Prostate gland (tissue), 2 donors: ENCODE results near the gene VKORC1. TPM values are rescaled to one million over a fixed set of nuclear protein-coding genes. Genes with fewer than 3 reads are reported as not detected.
"Not testable (repeated sequence)": the region's sequence is repeated elsewhere in the genome, so short reads cannot be mapped to it uniquely, and the experiment has no call there.

Experiments
- DNase-seq: peaks from one replicate; pipeline ENCODE4 v3.0.0-alpha.2; 2019; ENCODE audit warnings: low spot score
- H3K27ac ChIP-seq, 2 donors: fragments of 200-600 bp; sonication (generic); 2 replicates each; pipeline ENCODE4 v1.5.1; 2017 to 2019
- H3K27me3 ChIP-seq: fragments of 200-600 bp; sonication (generic); replicated peaks from 2 replicates; pipeline ENCODE4 v1.5.1; 2019; ENCODE audit not compliant: insufficient read depth
- H3K36me3 ChIP-seq, 2 donors: fragments of 200-600 bp; sonication (generic); 1 replicate in 1 of 2; 2 replicates in 1 of 2; pipeline versions ENCODE4 v1.5.1 to v1.8.1; 2017 to 2019
- H3K4me1 ChIP-seq: fragments of 200-600 bp; sonication (generic); replicated peaks from 2 replicates; pipeline ENCODE4 v1.5.1; 2019
- H3K4me3 ChIP-seq, 2 donors: fragments of 200-600 bp; sonication (generic); 2 replicates each; pipeline ENCODE4 v1.5.1; 2017 to 2019
- H3K9me3 ChIP-seq: fragments of 200-600 bp; sonication (generic); 2 replicates; pipeline ENCODE4 v1.5.1; 2017
- POLR2A ChIP-seq: fragments of 450-650 bp; IDR thresholded peaks from one replicate; pipeline ENCODE4 v1.6.1; 2016; ENCODE audit warnings: antibody characterized with exemption, mild to moderate bottlenecking
- POLR2AphosphoS5 ChIP-seq: sonication (generic); formaldehyde crosslinking; IDR thresholded peaks from one replicate; pipeline ENCODE4 v1.6.1; 2017; ENCODE audit warnings: antibody characterized with exemption
- WGBS: methylation state at CpG from one replicate; pipeline ENCODE4 v1.1.5; 2018; 5-methylcytosine and 5-hydroxymethylcytosine counted together
- intact Hi-C: fragments of 100-400 bp; cut with DNase I; formaldehyde crosslinking; loops from one replicate; pipeline ENCODE4 v1.14.2; 2022
- total RNA-seq, 2 donors: library from RNA; depleted of rRNA; stranded (reverse); fragments of >200 nt; gene quantifications; one replicate each; pipeline ENCODE4 v1.1.0, GENCODE V29; 2016
- TF ChIP-seq, protein P1 (sequence below), 4 experiments: fragments of 200-600 bp in 2 of 4; fragments of 450-650 bp in 2 of 4; sonication (generic) in 2 of 4; IDR thresholded peaks; 1 replicate in 3 of 4; 2 replicates in 1 of 4; pipeline ENCODE4 v1.5.1; 2016 to 2019; ENCODE audit warnings: antibody characterized with exemption in 4 of 4, mild to moderate bottlenecking in 2 of 4, moderate library complexity in 2 of 4

VKORC1 gene
- total RNA-seq, 2 donors from 2014 or later = 106 to 175 TPM

GRCh38 chr16:31141489-31142108 is 47.0 kb upstream of the VKORC1 start:
- no peak for TF ChIP-seq POLR2AphosphoS5
- TF ChIP-seq, protein P1, sequence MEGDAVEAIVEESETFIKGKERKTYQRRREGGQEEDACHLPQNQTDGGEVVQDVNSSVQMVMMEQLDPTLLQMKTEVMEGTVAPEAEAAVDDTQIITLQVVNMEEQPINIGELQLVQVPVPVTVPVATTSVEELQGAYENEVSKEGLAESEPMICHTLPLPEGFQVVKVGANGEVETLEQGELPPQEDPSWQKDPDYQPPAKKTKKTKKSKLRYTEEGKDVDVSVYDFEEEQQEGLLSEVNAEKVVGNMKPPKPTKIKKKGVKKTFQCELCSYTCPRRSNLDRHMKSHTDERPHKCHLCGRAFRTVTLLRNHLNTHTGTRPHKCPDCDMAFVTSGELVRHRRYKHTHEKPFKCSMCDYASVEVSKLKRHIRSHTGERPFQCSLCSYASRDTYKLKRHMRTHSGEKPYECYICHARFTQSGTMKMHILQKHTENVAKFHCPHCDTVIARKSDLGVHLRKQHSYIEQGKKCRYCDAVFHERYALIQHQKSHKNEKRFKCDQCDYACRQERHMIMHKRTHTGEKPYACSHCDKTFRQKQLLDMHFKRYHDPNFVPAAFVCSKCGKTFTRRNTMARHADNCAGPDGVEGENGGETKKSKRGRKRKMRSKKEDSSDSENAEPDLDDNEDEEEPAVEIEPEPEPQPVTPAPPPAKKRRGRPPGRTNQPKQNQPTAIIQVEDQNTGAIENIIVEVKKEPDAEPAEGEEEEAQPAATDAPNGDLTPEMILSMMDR (IDR thresholded peaks at IDR 0.05) = no peak
- no peak for TF ChIP-seq POLR2A
- Histone ChIP-seq H3K36me3 (no peaks in the 10 kb centered on the region), H3K9me3 (no peaks in the 10 kb centered on the region), H3K27ac (peak overlapping the region; percentile 80 to 82), H3K4me1 (peaks cover 7% of the 10 kb centered on the region), H3K4me3 (peak overlapping the region; percentile 5 to 51), H3K27me3 (no peaks in the 10 kb centered on the region)
- no peak for DNase-seq
- intact Hi-C loops = loop anchor here (1.0 to 5.0 kb wide), 3 partner anchors 34 to 49 kb away; partner anchors contain the start of genes BCKDK, FUS and VKORC1
- WGBS = 10% methylated on average over 9 of the region's 10 CpGs

- not testable (repeated sequence) for H3K9me3 ChIP-seq, H3K27me3 ChIP-seq, DNase-seq, H3K36me3 ChIP-seq, H3K4me1 ChIP-seq, H3K4me3 ChIP-seq
- H3K27ac ChIP-seq = peak overlapping the region; percentile 80 to 82
- 75% methylated on average over 9 of the region's 9 CpGs for WGBS
- intact Hi-C loops = loop anchor here (5.0 kb wide), 2 partner anchors 34 to 49 kb away; partner anchors contain the start of genes BCKDK and VKORC1
Measured at GRCh38 chr16:31141071-31141469, 46.5 kb upstream of the VKORC1 start.

DNA sequence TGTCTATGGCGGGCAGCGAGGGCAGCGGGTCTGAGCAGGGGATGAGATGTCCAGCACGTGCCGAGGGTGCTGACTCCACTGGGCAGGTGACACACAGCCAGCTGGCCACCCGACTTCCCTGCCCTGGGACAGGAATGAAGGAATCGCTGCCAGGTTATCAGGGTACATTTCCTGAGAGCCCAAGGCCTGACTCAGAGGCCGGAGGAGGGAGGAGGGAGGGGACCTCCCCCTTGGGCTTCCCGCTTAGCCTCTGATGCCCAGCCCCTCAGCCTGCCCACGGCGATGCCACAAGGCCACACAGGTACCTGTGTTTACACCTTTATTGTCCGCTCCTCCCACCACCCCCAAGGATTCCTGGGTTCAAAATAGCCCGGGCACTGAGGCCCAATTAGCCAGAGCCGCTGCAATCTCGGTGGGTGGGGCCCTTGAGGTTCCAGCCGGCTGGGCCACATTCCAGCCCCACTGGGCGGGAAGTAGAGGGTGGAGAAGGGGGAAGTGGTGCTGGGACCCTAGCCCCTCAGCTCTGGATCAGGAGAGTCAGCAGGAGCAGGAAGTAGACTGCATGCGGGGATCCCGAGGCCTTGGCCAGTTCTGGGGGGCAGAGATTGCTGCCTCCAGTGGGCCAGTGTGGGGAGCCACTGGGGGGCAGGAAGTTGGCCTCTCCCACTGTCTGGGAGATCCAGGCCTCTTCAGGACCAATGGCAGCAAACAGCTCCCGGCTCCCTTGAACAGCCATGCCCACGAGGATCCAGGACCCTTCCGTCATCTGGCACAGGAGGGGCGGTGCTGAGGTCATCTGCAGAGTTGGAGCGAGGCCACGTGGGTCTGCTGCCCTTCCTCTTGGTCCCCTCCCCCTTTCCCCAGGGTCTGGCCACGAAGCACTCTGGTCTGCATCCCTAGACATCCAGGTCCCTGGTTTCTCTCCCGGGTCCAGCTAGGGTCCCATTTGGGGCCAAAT is 44.3 kb upstream of the VKORC1 start:
- intact Hi-C loops = no loop called here
- no peak overlapping the region for H3K4me3 ChIP-seq
- H3K4me1 ChIP-seq = peaks cover 13% of the 10 kb centered on the region
- 46% methylated on average over 27 of the region's 27 CpGs for WGBS
- no peaks in the 10 kb centered on the region for H3K9me3 ChIP-seq
- H3K36me3 ChIP-seq = no peaks in the 10 kb centered on the region
- peak overlapping the region; percentile 56 to 67 for H3K27ac ChIP-seq
- peak; percentile 64 for DNase-seq
- TF ChIP-seq, protein P1 (IDR thresholded peaks at IDR 0.05) = no peak
- TF ChIP-seq POLR2AphosphoS5 = peak; percentile 62
- H3K27me3 ChIP-seq = no peaks in the 10 kb centered on the region

DNA sequence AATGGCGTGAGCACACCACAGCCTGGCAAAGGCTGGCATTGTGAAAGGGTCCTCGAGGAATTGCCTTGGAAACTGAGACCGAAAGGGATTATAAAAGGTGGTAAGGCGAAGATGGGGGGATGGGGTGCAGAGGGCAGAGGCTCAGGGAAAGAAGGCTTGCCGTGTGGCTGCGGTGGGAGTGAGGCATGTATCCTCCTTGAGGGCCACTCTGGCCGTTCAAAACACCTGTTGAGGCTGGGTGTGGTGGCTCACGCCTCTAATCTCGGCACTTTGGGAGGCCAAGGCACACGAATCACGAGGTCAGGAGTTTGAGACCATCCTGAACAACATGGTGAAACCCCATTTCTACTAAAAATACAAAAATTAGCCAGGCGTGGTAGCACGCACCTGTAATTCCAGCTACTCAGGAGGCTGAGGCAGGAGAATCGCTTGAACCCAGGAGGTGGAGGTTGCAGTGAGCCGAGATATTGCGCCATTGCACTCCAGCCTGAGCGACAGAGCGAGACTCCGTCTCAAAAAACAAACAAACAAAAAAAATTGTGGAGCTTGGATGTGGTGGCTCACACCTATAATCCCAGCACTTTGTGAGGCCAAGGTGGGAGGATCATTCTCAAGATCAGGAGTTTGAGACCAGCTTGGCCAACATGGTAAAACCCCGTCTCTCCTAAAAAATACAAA is 42.4 kb upstream of the VKORC1 start:
- H3K36me3 ChIP-seq, H3K4me3 ChIP-seq, DNase-seq, H3K27me3 ChIP-seq, intact Hi-C loops, H3K27ac ChIP-seq, H3K9me3 ChIP-seq: not testable (repeated sequence)
- WGBS = 92% methylated on average over 20 of the region's 20 CpGs
- peaks cover 15% of the 10 kb centered on the region for H3K4me1 ChIP-seq

GRCh38 chr16:31136287-31136662 is 41.7 kb upstream of the VKORC1 start:
- no peaks in the 10 kb centered on the region for H3K27me3 ChIP-seq
- peaks cover 9% of the 10 kb centered on the region for H3K4me1 ChIP-seq
- no peak overlapping the region for H3K4me3 ChIP-seq
- no peaks in the 10 kb centered on the region for H3K9me3 ChIP-seq
- peak overlapping the region in 1 of 2 donors; percentile 92 for H3K27ac ChIP-seq
- no peak for DNase-seq
- H3K36me3 ChIP-seq = no peaks in the 10 kb centered on the region
- intact Hi-C loops = no loop called here
- TF ChIP-seq POLR2AphosphoS5 (no peak), POLR2A (no peak)
- TF ChIP-seq, protein P1 (IDR thresholded peaks at IDR 0.05) = no peak
- 77% methylated on average over 6 of the region's 6 CpGs for WGBS
